HepG2 (cell line): ENCODE data around the gene LUZP2.

Experiments used
- CEBPG ChIP-seq: IDR thresholded peaks from 2 replicates; pipeline ENCODE4 v1.6.1; 2016
- FOXJ3 ChIP-seq: sonication (generic); formaldehyde crosslinking; IDR thresholded peaks from 2 replicates; pipeline ENCODE4 v1.4.0; 2020; ENCODE audit warnings: missing genetic modification reagents, mild to moderate bottlenecking, borderline replicate concordance
- GABPA ChIP-seq, 2 experiments: IDR thresholded peaks; 2 replicates each; pipeline ENCODE4 v1.6.1; 2011 to 2016; ENCODE audit warnings: low read depth in 2 of 2, low read length in 1 of 2, missing biosample characterization in 1 of 2, missing genetic modification characterization in 1 of 2
- PAXIP1 ChIP-seq: sonication (generic); formaldehyde crosslinking; conservative IDR thresholded peaks from 2 replicates; pipeline ENCODE4 v1.4.0; 2020; ENCODE audit warnings: mild to moderate bottlenecking, missing genetic modification reagents, moderate library complexity
- SMYD3 ChIP-seq: sonication (generic); formaldehyde crosslinking; IDR thresholded peaks from 2 replicates; pipeline ENCODE4 v1.8.1; 2023; ENCODE audit warnings: mild to moderate bottlenecking, missing genetic modification reagents
- ZNF350 ChIP-seq: sonication (generic); formaldehyde crosslinking; IDR thresholded peaks from 2 replicates; pipeline ENCODE4 v1.4.0; 2020; ENCODE audit warnings: mild to moderate bottlenecking, low read depth, missing genetic modification reagents, borderline replicate concordance
- TF ChIP-seq, protein P1 (sequence below): sonication (generic); formaldehyde crosslinking; IDR thresholded peaks from 2 replicates; pipeline ENCODE4 v1.8.1; 2023; ENCODE audit warnings: missing genetic modification reagents, inconsistent platforms, borderline replicate concordance

GRCh38 chr11:24592360-24592759 is 95.5 kb downstream of the LUZP2 start:
- TF ChIP-seq, protein P1, sequence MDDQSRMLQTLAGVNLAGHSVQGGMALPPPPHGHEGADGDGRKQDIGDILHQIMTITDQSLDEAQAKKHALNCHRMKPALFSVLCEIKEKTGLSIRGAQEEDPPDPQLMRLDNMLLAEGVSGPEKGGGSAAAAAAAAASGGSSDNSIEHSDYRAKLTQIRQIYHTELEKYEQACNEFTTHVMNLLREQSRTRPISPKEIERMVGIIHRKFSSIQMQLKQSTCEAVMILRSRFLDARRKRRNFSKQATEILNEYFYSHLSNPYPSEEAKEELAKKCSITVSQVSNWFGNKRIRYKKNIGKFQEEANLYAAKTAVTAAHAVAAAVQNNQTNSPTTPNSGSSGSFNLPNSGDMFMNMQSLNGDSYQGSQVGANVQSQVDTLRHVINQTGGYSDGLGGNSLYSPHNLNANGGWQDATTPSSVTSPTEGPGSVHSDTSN (CRISPR knock-in tag) = no peak
- TF ChIP-seq SMYD3 = no peak
- TF ChIP-seq GABPA (IDR thresholded peaks at IDR 0.05; ENCODE audit: low read depth, low read length) = no peak
- TF ChIP-seq GABPA (CRISPR knock-in tag; IDR thresholded peaks at IDR 0.05; ENCODE audit: low read depth) = no peak
- TF ChIP-seq CEBPG = no peak
- no peak for TF ChIP-seq FOXJ3 (CRISPR knock-in tag)
- TF ChIP-seq ZNF350 (CRISPR knock-in tag) = no peak
- TF ChIP-seq PAXIP1 = no peak
